HCT116 (cell line): ENCODE results near the gene ASPG. TPM values are rescaled to one million over a fixed set of nuclear protein-coding genes. Genes with fewer than 3 reads are reported as not detected.

ENCODE experiments used
- ATAC-seq: fragments of 200-7000 bp; cut with Tn5 transposase; 2 replicates; pipeline ENCODE4 v1.9.1; 2020; ENCODE audit warnings: mild to moderate bottlenecking, moderate library complexity
- BruUV-seq: library from RNA; stranded (reverse); fragments of 400-500 nt; replicated peaks from 2 replicates; lab custom pipeline; 2021; lab: Mats Ljungman, UMichigan
- CTCF ChIA-PET: fragments of 300-600 bp; sonication (Branson Sonifier 250); formaldehyde crosslinking; loops from one replicate; lab custom pipeline; 2021; ENCODE audit warnings: antibody characterized with exemption; lab: Charles Lee
- POLR2A ChIA-PET: fragments of 300-600, 350-600 bp; sonication (Branson Sonifier 250); formaldehyde crosslinking; loops from one replicate; lab custom pipeline; 2021; ENCODE audit warnings: antibody characterized with exemption; lab: Charles Lee
- RAD21 ChIA-PET, 2 experiments: fragments of 300-600 bp; sonication (Branson Sonifier 250); formaldehyde crosslinking; loops; one replicate each; lab custom pipeline; 2023; ENCODE audit warnings: low total read pairs in 2 of 2; ENCODE audit not compliant: uncharacterized antibody in 2 of 2, unreplicated experiment in 2 of 2, low non-redundant PET in 1 of 2; lab: Charles Lee
- DNase-seq: peaks from one replicate; pipeline ENCODE4 v3.0.0-alpha.2; 2010; ENCODE audit warnings: low read depth, low spot score
- H2AFZ ChIP-seq: fragments of 200-600 bp; shearing (Covaris generic), sonication (generic); 2 replicates; pipeline ENCODE4 v1.6.1; 2017; ENCODE audit warnings: low read depth, mixed run types, mixed read lengths, antibody characterized with exemption, low read length; ENCODE audit not compliant: poor library complexity, severe bottlenecking
- H3K27ac ChIP-seq: 2 replicates; pipeline ENCODE4 v1.5.1; 2012; ENCODE audit warnings: low read depth, low read length
- H3K27me3 ChIP-seq: fragments of 200-600 bp; sonication (generic); 2 replicates; pipeline ENCODE4 v1.6.1; 2016; ENCODE audit warnings: mixed run types, low read length, mixed read lengths; ENCODE audit not compliant: insufficient read depth
- H3K36me3 ChIP-seq, 2 experiments: fragments of 200-500 bp in 1 of 2; fragments of 200-600 bp in 1 of 2; sonication (Bioruptor generic) in 1 of 2; sonication (generic) in 1 of 2; 2 replicates each; pipeline versions ENCODE4 v1.5.1 to v1.6.1; 2014 to 2016; ENCODE audit warnings: low read length in 2 of 2, inconsistent platforms in 1 of 2, mixed read lengths in 1 of 2, mixed run types in 1 of 2; ENCODE audit not compliant: insufficient read depth in 2 of 2, control insufficient read depth in 1 of 2
- H3K4me1 ChIP-seq, 2 experiments: fragments of 200-600 bp in 1 of 2; sonication (generic) in 1 of 2; 2 replicates each; pipeline versions ENCODE4 v1.5.1 to v1.6.1; 2012 to 2017; ENCODE audit warnings: low read length in 2 of 2, inconsistent platforms in 1 of 2, mild to moderate bottlenecking in 1 of 2, mixed read lengths in 1 of 2, mixed run types in 1 of 2, moderate library complexity in 1 of 2; ENCODE audit not compliant: insufficient read depth in 2 of 2, control insufficient read depth in 1 of 2
- H3K4me2 ChIP-seq: fragments of 200-600 bp; sonication (generic); 2 replicates; pipeline ENCODE4 v1.6.1; 2017; ENCODE audit warnings: mixed run types, low read length, mixed read lengths
- H3K4me3 ChIP-seq, 2 experiments: fragments of 200-600 bp in 1 of 2; sonication (generic) in 1 of 2; replicated peaks in 1 of 2; 2 replicates each; pipeline ENCODE4 v1.5.1; 2011 to 2016; ENCODE audit warnings: low read length in 2 of 2, control low read depth in 1 of 2, low read depth in 1 of 2, mild to moderate bottlenecking in 1 of 2, mixed read lengths in 1 of 2, mixed run types in 1 of 2
- H3K79me2 ChIP-seq: fragments of 200-600 bp; sonication (generic); 2 replicates; pipeline ENCODE4 v1.6.1; 2017; ENCODE audit warnings: mild to moderate bottlenecking, mixed run types, low read length, moderate library complexity, mixed read lengths; ENCODE audit not compliant: insufficient read depth
- H3K9ac ChIP-seq: fragments of 200-600 bp; sonication (generic); 2 replicates; pipeline ENCODE4 v1.6.1; 2016; ENCODE audit warnings: low read length, mixed read lengths
- H3K9me2 ChIP-seq: fragments of 200-600 bp; sonication (generic), shearing (Covaris generic); 2 replicates; pipeline ENCODE4 v1.6.1; 2017; ENCODE audit warnings: mixed run types, mild to moderate bottlenecking, moderate library complexity; ENCODE audit not compliant: insufficient read depth
- H3K9me3 ChIP-seq, 2 experiments: fragments of 200-500 bp in 1 of 2; fragments of 200-600 bp in 1 of 2; sonication (Bioruptor generic) in 1 of 2; sonication (generic) in 1 of 2; 2 replicates each; pipeline ENCODE4 v1.6.1; 2014 to 2017; ENCODE audit warnings: low read length in 2 of 2, mixed read lengths in 2 of 2, inconsistent platforms in 1 of 2, low read depth in 1 of 2, mild to moderate bottlenecking in 1 of 2, mixed run types in 1 of 2, moderate library complexity in 1 of 2; ENCODE audit not compliant: control insufficient read depth in 1 of 2, insufficient read depth in 1 of 2
- H4K20me1 ChIP-seq: fragments of 200-600 bp; sonication (generic), shearing (Covaris generic); 2 replicates; pipeline ENCODE4 v1.6.1; 2017; ENCODE audit warnings: mixed run types, mild to moderate bottlenecking, moderate library complexity; ENCODE audit not compliant: insufficient read depth
- ELF1 ChIP-seq: IDR thresholded peaks from 2 replicates; pipeline ENCODE4 v1.6.1; 2012; ENCODE audit warnings: low read depth, borderline replicate concordance
- MAX ChIP-seq: IDR thresholded peaks from 2 replicates; pipeline ENCODE4 v1.6.1; 2012
- REST ChIP-seq: IDR thresholded peaks from 2 replicates; pipeline ENCODE4 v1.6.1; 2012; ENCODE audit warnings: low read depth
- TCF7L2 ChIP-seq: IDR thresholded peaks from 2 replicates; pipeline ENCODE4 v1.7.0; 2011; ENCODE audit warnings: borderline replicate concordance, inconsistent platforms; ENCODE audit not compliant: insufficient read depth, insufficient read length; ENCODE audit errors: extremely low read depth
- ZFX ChIP-seq: fragments of 450-650 bp; IDR thresholded peaks from 2 replicates; pipeline ENCODE4 v1.6.1; 2017
- intact Hi-C: fragments of 100-400 bp; cut with micrococcal nuclease; formaldehyde crosslinking; loops from 2 replicates; pipeline ENCODE4 v1.10.0; 2022
- total RNA-seq: library from RNA; stranded (reverse); gene quantifications from one replicate; pipeline ENCODE4 v1.2.1, GENCODE V29; 2021; ENCODE audit not compliant: unreplicated experiment

ASPG gene
- total RNA-seq, 1 experiment from 2014 or later: not detected

GRCh38 chr14:104090071-104090748 is 4.7 kb downstream of the ASPG start:
- Histone ChIP-seq H3K4me2 (no peak overlapping the region), H3K9me2 (no peaks in the 10 kb centered on the region), H4K20me1 (no peaks in the 10 kb centered on the region), H3K27me3 (no peaks in the 10 kb centered on the region), H2AFZ (no peak overlapping the region), H3K79me2 (no peaks in the 10 kb centered on the region), H3K4me1 (peaks cover 7 to 14% of the 10 kb centered on the region in 2 experiments; a peak in 3 of 4 replicates), H3K9me3 (no peaks in the 10 kb centered on the region), H3K27ac (no peak overlapping the region), H3K4me3 (no peak overlapping the region), H3K36me3 (no peaks in the 10 kb centered on the region), H3K9ac (no peak overlapping the region)
- intact Hi-C loops: no loop called here
- POLR2A ChIA-PET: no interaction called here
- RAD21 ChIA-PET: no interaction called here
- DNase-seq (no peak), ATAC-seq (no peak)
- BruUV-seq: no TSS peak
- TF ChIP-seq REST (no peak), ELF1 (no peak), ZFX (no peak), TCF7L2 (no peak), MAX (no peak)
- CTCF ChIA-PET: no interaction called here
